ENCODE results near the gene CEBPA. TPM values are rescaled to one million over a fixed set of nuclear protein-coding genes. Genes with fewer than 3 reads are reported as not detected.

CEBPA gene
- total and polyA plus RNA-seq, 2 experiments from 2014 or later, result 0.50 to 2.6 TPM

- TF ChIP-seq ZNF462 (CRISPR knock-in tag; IDR thresholded peaks at IDR 0.05) (no peak), ZNF114 (CRISPR knock-in tag; IDR thresholded peaks at IDR 0.05) (no peak), CTCF (conservative IDR thresholded peaks at IDR 0.05; ENCODE audit: low read depth in 2 of 2) (no peak), JUNB (IDR thresholded peaks at IDR 0.05; ENCODE audit: unreplicated experiment) (no peak), POLR2AphosphoS5 (IDR thresholded peaks at IDR 0.05; ENCODE audit: low read depth) (no peak), STAT1 (IDR thresholded peaks at IDR 0.05; ENCODE audit: unreplicated experiment) (no peak), EZH2 (IDR thresholded peaks at IDR 0.05; ENCODE audit: low read depth, unreplicated experiment) (no peak)
Observed at GRCh38 chr19:33333642-33334041, 31.3 kb upstream of the CEBPA start (continued).

- no peak overlapping the region for H3K27ac ChIP-seq (ENCODE audit: low read depth)
- no peaks in the 10 kb centered on the region for H3K9me2 ChIP-seq (ENCODE audit: insufficient read depth)
- no peaks in the 10 kb centered on the region; the same call in 2 of the 3 replicates for H3K9me3 Mint-ChIP-seq
- no peaks in the 10 kb centered on the region for H4K20me1 ChIP-seq (replicated peaks; ENCODE audit: insufficient read depth)
- no peak overlapping the region for H2AFZ ChIP-seq
- H3K27ac Mint-ChIP-seq, result no peak overlapping the region
- H3K27me3 Mint-ChIP-seq (ENCODE audit: insufficient read depth, low read depth, poor library complexity), result peaks cover 6% of the 10 kb centered on the region
- H3K4me2 ChIP-seq, result no peak overlapping the region
- DNase-seq (ENCODE audit: low spot score) (no peak), ATAC-seq (no peak)
- H3K36me3 ChIP-seq (ENCODE audit: insufficient read depth), result no peaks in the 10 kb centered on the region
- H3K4me3 Mint-ChIP-seq, result no peak overlapping the region
- H3K27me3 ChIP-seq (ENCODE audit: insufficient read depth), result no peaks in the 10 kb centered on the region
- H3K4me1 ChIP-seq (ENCODE audit: insufficient read depth), result no peaks in the 10 kb centered on the region
- H3K4me1 Mint-ChIP-seq, result peaks cover 5% of the 10 kb centered on the region; the same call in 2 of the 3 replicates
- no peaks in the 10 kb centered on the region for H3F3A ChIP-seq (replicated peaks; ENCODE audit: low read depth)
- H3K79me2 ChIP-seq (replicated peaks; ENCODE audit: insufficient read depth), result no peaks in the 10 kb centered on the region
- no peaks in the 10 kb centered on the region for H3K36me3 Mint-ChIP-seq (ENCODE audit: low read depth)
- no peak overlapping the region for H3K4me3 ChIP-seq
- no peak for TF ChIP-seq STAT1 (IDR thresholded peaks at IDR 0.05; ENCODE audit: unreplicated experiment)
- no peak for TF ChIP-seq CTCF (conservative IDR thresholded peaks at IDR 0.05; ENCODE audit: low read depth in 2 of 2)
- TF ChIP-seq EZH2 (IDR thresholded peaks at IDR 0.05; ENCODE audit: low read depth, unreplicated experiment), result no peak
- TF ChIP-seq JUNB (IDR thresholded peaks at IDR 0.05; ENCODE audit: unreplicated experiment), result no peak
- no peak for TF ChIP-seq ZNF331 (CRISPR knock-in tag; IDR thresholded peaks at IDR 0.05; ENCODE audit: low read depth)
- TF ChIP-seq NANOG (IDR thresholded peaks at IDR 0.05; ENCODE audit: borderline replicate concordance), result no peak
- no peak for TF ChIP-seq POLR2AphosphoS5 (IDR thresholded peaks at IDR 0.05; ENCODE audit: low read depth)
Observed at GRCh38 chr19:33333151-33333550, 30.8 kb upstream of the CEBPA start.

All from GM23338 (cell line).